Measurements from ENCODE around the gene ITCH. TPM values are rescaled to one million over a fixed set of nuclear protein-coding genes. Genes with fewer than 3 reads are reported as not detected.

Gene ITCH
- total and polyA plus RNA-seq, 7 donors = 16.3 to 60.6 (median 50.2) TPM

- 65 to 69% methylated on average over 43 of the region's 43 CpGs for WGBS, 2 donors
Measured at GRCh38 chr20:34559311-34560140, 196.5 kb downstream of the ITCH start.

DNA sequence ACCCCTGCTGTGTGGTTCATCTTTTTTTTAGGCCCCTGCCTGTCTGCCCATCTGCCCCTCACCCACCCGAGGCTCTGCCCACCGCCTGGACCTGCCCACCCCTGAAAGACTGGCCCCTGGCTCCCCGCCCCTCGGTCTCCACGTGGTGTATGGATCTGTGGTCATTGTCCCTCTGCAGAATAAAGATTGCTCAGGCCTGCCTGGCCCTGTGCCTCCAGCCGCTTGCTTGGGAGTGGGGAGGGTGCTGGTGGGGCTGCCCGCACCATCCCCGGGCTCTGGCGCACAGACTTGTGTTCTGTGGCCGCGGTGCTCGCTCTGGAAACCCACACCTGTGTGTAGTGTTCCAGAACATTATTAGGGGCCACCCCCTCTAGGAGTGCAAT lies 197.1 kb downstream of the ITCH start:
- Histone ChIP-seq H3K4me1 (peaks cover 0 to 20% (median 11%) of the 10 kb centered on the region in 4 donors), H3K27me3 (no peaks in the 10 kb centered on the region), H3K36me3 (no peaks in the 10 kb centered on the region), H3K27ac (peak overlapping the region; percentile 93 to 98 (median 96)), H3K9me3 (no peaks in the 10 kb centered on the region), H3K4me3 (no peak overlapping the region)
- intact Hi-C loops (cut with DNase I) = no loop called here
- 81 to 83% methylated on average over 12 of the region's 12 CpGs for WGBS, 2 donors
- TF ChIP-seq POLR2AphosphoS5 (IDR thresholded peaks at IDR 0.05) = no peak
- TF ChIP-seq, protein P1, sequence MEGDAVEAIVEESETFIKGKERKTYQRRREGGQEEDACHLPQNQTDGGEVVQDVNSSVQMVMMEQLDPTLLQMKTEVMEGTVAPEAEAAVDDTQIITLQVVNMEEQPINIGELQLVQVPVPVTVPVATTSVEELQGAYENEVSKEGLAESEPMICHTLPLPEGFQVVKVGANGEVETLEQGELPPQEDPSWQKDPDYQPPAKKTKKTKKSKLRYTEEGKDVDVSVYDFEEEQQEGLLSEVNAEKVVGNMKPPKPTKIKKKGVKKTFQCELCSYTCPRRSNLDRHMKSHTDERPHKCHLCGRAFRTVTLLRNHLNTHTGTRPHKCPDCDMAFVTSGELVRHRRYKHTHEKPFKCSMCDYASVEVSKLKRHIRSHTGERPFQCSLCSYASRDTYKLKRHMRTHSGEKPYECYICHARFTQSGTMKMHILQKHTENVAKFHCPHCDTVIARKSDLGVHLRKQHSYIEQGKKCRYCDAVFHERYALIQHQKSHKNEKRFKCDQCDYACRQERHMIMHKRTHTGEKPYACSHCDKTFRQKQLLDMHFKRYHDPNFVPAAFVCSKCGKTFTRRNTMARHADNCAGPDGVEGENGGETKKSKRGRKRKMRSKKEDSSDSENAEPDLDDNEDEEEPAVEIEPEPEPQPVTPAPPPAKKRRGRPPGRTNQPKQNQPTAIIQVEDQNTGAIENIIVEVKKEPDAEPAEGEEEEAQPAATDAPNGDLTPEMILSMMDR (IDR thresholded peaks at IDR 0.05) = no peak
- TF ChIP-seq EP300 (IDR thresholded peaks at IDR 0.05) = no peak
- no peak for TF ChIP-seq POLR2A (IDR thresholded peaks at IDR 0.05)
- no peak for DNase-seq

More at GRCh38 chr20:34559311-34560140, 196.5 kb downstream of the ITCH start:
- Histone ChIP-seq H3K9me3 (no peaks in the 10 kb centered on the region), H3K4me1 (peaks cover 0 to 20% (median 11%) of the 10 kb centered on the region in 4 donors), H3K27ac (peak overlapping the region; percentile 93 to 98 (median 96)), H3K36me3 (no peaks in the 10 kb centered on the region), H3K4me3 (peak overlapping the region; percentile 70 to 94 (median 86)), H3K27me3 (no peaks in the 10 kb centered on the region)
- intact Hi-C loops (cut with DNase I) = loop anchor here (1.0 to 2.0 kb wide), 3 partner anchors 33 to 145 kb away; partner anchors contain the start of genes DYNLRB1 and TP53INP2
- TF ChIP-seq, protein P1 (IDR thresholded peaks at IDR 0.05) = no peak
- TF ChIP-seq POLR2AphosphoS5 (IDR thresholded peaks at IDR 0.05) = no peak
- TF ChIP-seq EP300 (IDR thresholded peaks at IDR 0.05) = no peak
- no peak for TF ChIP-seq POLR2A (IDR thresholded peaks at IDR 0.05)
- DNase-seq = peak; percentile 77

DNA sequence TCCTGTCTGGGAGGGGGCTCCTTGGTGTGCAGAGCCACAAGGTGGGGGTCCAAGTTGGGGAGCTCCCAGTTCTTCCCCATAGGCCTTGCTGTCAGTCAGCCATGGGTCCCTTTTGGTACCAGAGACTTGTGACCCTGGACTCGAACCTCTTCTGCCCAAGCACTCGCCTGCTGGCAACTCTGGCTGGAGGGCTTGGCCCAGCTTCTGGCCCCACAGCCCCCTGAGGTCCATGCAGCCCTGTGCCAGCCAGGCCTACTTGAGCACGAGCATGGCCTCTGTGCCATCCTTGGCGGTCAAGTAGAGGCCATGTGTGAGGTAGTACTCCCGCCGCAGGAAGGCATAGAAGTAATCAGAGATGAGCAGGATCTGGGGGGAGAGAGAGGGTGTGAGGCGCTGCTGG lies 197.5 kb downstream of the ITCH start:
- 92 to 93% methylated on average over 7 of the region's 7 CpGs for WGBS, 2 donors
- Histone ChIP-seq H3K9me3 (no peaks in the 10 kb centered on the region), H3K4me3 (no peak overlapping the region), H3K27me3 (no peaks in the 10 kb centered on the region), H3K36me3 (no peaks in the 10 kb centered on the region), H3K4me1 (peaks cover 0 to 20% (median 11%) of the 10 kb centered on the region in 4 donors), H3K27ac (peak overlapping the region in 1 of 4 donors; percentile 97)
- DNase-seq = no peak
- TF ChIP-seq EP300 (IDR thresholded peaks at IDR 0.05) (no peak), POLR2AphosphoS5 (IDR thresholded peaks at IDR 0.05) (no peak), POLR2A (IDR thresholded peaks at IDR 0.05) (no peak)
- TF ChIP-seq, protein P1 (IDR thresholded peaks at IDR 0.05) = no peak
- intact Hi-C loops (cut with DNase I) = no loop called here

Small RNAs within 50 kb of the gene (small RNA-seq; reads per million reads assigned to genes)
- gene AL356299.1 (0 reads per million in 3 donors), gene MIR644A (0 reads per million in 3 donors), gene RF00019 (0 reads per million in 3 donors)

Other genes starting within 250 kb of the ITCH start
- gene ASIP, start 121.8 kb upstream of the ITCH start, total RNA-seq = under 1 TPM in 1 of 4 donors, not detected in 3; 0.99 TPM
- under 1 TPM in 1 of 3 donors, not detected in 2; 0.38 TPM for gene ASIP, start 121.8 kb upstream of the ITCH start, polyA plus RNA-seq
- 10 to 100 TPM; 76.4 to 89.5 (median 80.7) TPM for gene AHCY, start 59.9 kb upstream of the ITCH start, total RNA-seq
- 100 to 1,000 TPM in 1 of 3 donors, 10 to 100 TPM in 2; 74.5 to 106 (median 76.1) TPM for gene AHCY, start 59.9 kb upstream of the ITCH start, polyA plus RNA-seq
- 100 to 1,000 TPM; 148 to 181 (median 165) TPM for gene DYNLRB1, start 153.1 kb downstream of the ITCH start, total RNA-seq
- gene DYNLRB1, start 153.1 kb downstream of the ITCH start, polyA plus RNA-seq = 100 to 1,000 TPM; 149 to 259 (median 237) TPM
- 10 to 100 TPM; 51.0 to 88.1 (median 77.8) TPM for gene MAP1LC3A, start 195.4 kb downstream of the ITCH start, total RNA-seq
- gene MAP1LC3A, start 195.4 kb downstream of the ITCH start, polyA plus RNA-seq = 10 to 100 TPM; 45.5 to 47.9 (median 46.8) TPM

Measured in sigmoid colon (tissue), 7 donors.